HG03439 (cell line): ENCODE results near the gene GJA1.
"Not testable (repeated sequence)": the region's sequence is repeated elsewhere in the genome, so short reads cannot be mapped to it uniquely, and the experiment has no call there.

Experiments used
- ATAC-seq: cut with Tn5 transposase; IDR thresholded peaks from one replicate; pipeline ENCODE4 v1.9.1; 2021; ENCODE audit warnings: mild to moderate bottlenecking, moderate library complexity; ENCODE audit not compliant: unreplicated experiment

Gene GJA1

GRCh38 chr6:121436960-121437850 lies 1.8 kb downstream of the GJA1 start:
- ATAC-seq: no peak

GRCh38 chr6:121437851-121438651 lies 2.6 kb downstream of the GJA1 start:
- no peak for ATAC-seq

GRCh38 chr6:121438869-121439268 lies 3.4 kb downstream of the GJA1 start:
- ATAC-seq: no peak

GRCh38 chr6:121439475-121439874 lies 4.0 kb downstream of the GJA1 start:
- ATAC-seq: no peak

- no peak for ATAC-seq
Measured at GRCh38 chr6:121439926-121440325, 4.5 kb downstream of the GJA1 start.

GRCh38 chr6:121441477-121441876 lies 6.0 kb downstream of the GJA1 start:
- no peak for ATAC-seq

- no peak for ATAC-seq
Measured at GRCh38 chr6:121442576-121442975, 7.1 kb downstream of the GJA1 start.

- ATAC-seq: no peak
Measured at GRCh38 chr6:121443971-121444541, 8.6 kb downstream of the GJA1 start.

- ATAC-seq: not testable (repeated sequence)
Measured at GRCh38 chr6:121446705-121447104, 11.3 kb downstream of the GJA1 start.

- ATAC-seq: not testable (repeated sequence)
Measured at GRCh38 chr6:121447746-121448145, 12.3 kb downstream of the GJA1 start.

GRCh38 chr6:121448528-121448927 lies 13.1 kb downstream of the GJA1 start:
- not testable (repeated sequence) for ATAC-seq

GRCh38 chr6:121449331-121449730 lies 13.9 kb downstream of the GJA1 start:
- ATAC-seq: no peak

- no peak for ATAC-seq
Measured at GRCh38 chr6:121450242-121450641, 14.8 kb downstream of the GJA1 start.

- ATAC-seq: no peak
Measured at GRCh38 chr6:121451250-121451649, 15.8 kb downstream of the GJA1 start.

- ATAC-seq: no peak
Measured at GRCh38 chr6:121453191-121453590, 17.7 kb downstream of the GJA1 start.

GRCh38 chr6:121460170-121460569 lies 24.7 kb downstream of the GJA1 start:
- peak; percentile 65 for ATAC-seq

GRCh38 chr6:121463087-121463486 lies 27.6 kb downstream of the GJA1 start:
- ATAC-seq: no peak

- no peak for ATAC-seq
Measured at GRCh38 chr6:121465101-121465500, 29.7 kb downstream of the GJA1 start.

- no peak for ATAC-seq
Measured at GRCh38 chr6:121479486-121480098, 44.1 kb downstream of the GJA1 start.

- no peak for ATAC-seq
Measured at GRCh38 chr6:121480099-121480713, 44.8 kb downstream of the GJA1 start.
